Neuronal stem cell (in vitro differentiated cells): ENCODE results near the gene SLC12A4.

Experiments used
- DNase-seq: peaks from one replicate; pipeline ENCODE4 v3.0.0-alpha.2; 2013; ENCODE audit warnings: low spot score
- H2AFZ ChIP-seq: one replicate; pipeline ENCODE4 v1.6.1; 2013; ENCODE audit warnings: mild to moderate bottlenecking, low read length, inconsistent platforms
- H2AK5ac ChIP-seq: 2 replicates; pipeline ENCODE4 v1.6.1; 2013; ENCODE audit warnings: low read depth, mild to moderate bottlenecking, inconsistent platforms, low read length, moderate library complexity, mixed read lengths
- H2BK120ac ChIP-seq: 2 replicates; pipeline ENCODE4 v1.6.1; 2013; ENCODE audit warnings: low read depth, mild to moderate bottlenecking, inconsistent platforms, low read length, moderate library complexity, mixed read lengths
- H2BK12ac ChIP-seq: one replicate; pipeline ENCODE4 v1.6.1; 2013; ENCODE audit warnings: low read length, inconsistent platforms
- H2BK15ac ChIP-seq: 2 replicates; pipeline ENCODE4 v1.6.1; 2013; ENCODE audit warnings: mild to moderate bottlenecking, low read length, inconsistent platforms, mixed read lengths
- H2BK5ac ChIP-seq: one replicate; pipeline ENCODE4 v1.6.1; 2013; ENCODE audit warnings: inconsistent platforms, mild to moderate bottlenecking, low read length, moderate library complexity
- H3K14ac ChIP-seq: one replicate; pipeline ENCODE4 v1.6.1; 2013; ENCODE audit warnings: low read length, inconsistent platforms
- H3K18ac ChIP-seq: 2 replicates; pipeline ENCODE4 v1.6.1; 2013; ENCODE audit warnings: low read length, inconsistent platforms
- H3K23ac ChIP-seq: 2 replicates; pipeline ENCODE4 v1.6.1; 2013; ENCODE audit warnings: low read depth, mild to moderate bottlenecking, mixed read lengths, low read length, inconsistent platforms; ENCODE audit not compliant: poor library complexity
- H3K27ac ChIP-seq: replicated peaks from 3 replicates; pipeline ENCODE4 v1.5.1; 2013; ENCODE audit warnings: low read length, inconsistent platforms
- H3K27me3 ChIP-seq, 3 experiments: 2 replicates each; pipeline ENCODE4 v1.6.1; 2013; ENCODE audit warnings: low read length in 3 of 3, mild to moderate bottlenecking in 2 of 3, inconsistent platforms in 1 of 3, low read depth in 1 of 3, mixed read lengths in 1 of 3, moderate library complexity in 1 of 3; ENCODE audit not compliant: control insufficient read depth in 3 of 3, insufficient read depth in 3 of 3
- H3K36me3 ChIP-seq, 2 donors: replicated peaks in 1 of 2; 2 replicates each; pipeline ENCODE4 v1.6.1; 2013; ENCODE audit warnings: low read length in 2 of 2; ENCODE audit not compliant: control insufficient read depth in 2 of 2, insufficient read depth in 2 of 2
- H3K4ac ChIP-seq: 2 replicates; pipeline ENCODE4 v1.6.1; 2013; ENCODE audit warnings: inconsistent platforms, mild to moderate bottlenecking, low read length, moderate library complexity
- H3K4me1 ChIP-seq, 2 donors: 1 replicate in 1 of 2; 2 replicates in 1 of 2; pipeline ENCODE4 v1.6.1; 2013; ENCODE audit warnings: low read length in 2 of 2, low read depth in 1 of 2; ENCODE audit not compliant: control insufficient read depth in 2 of 2, insufficient read depth in 1 of 2
- H3K4me2 ChIP-seq: one replicate; pipeline ENCODE4 v1.6.1; 2013; ENCODE audit warnings: mild to moderate bottlenecking, low read length, inconsistent platforms; ENCODE audit not compliant: insufficient read depth, poor library complexity, severe bottlenecking
- H3K4me3 ChIP-seq, 2 donors: 2 replicates each; pipeline ENCODE4 v1.5.1; 2013; ENCODE audit warnings: low read length in 2 of 2, mild to moderate bottlenecking in 2 of 2, inconsistent platforms in 1 of 2, moderate library complexity in 1 of 2
- H3K79me1 ChIP-seq: one replicate; pipeline ENCODE4 v1.6.1; 2013; ENCODE audit warnings: low read depth, mild to moderate bottlenecking, inconsistent platforms, low read length, moderate library complexity
- H3K9ac ChIP-seq: one replicate; pipeline ENCODE4 v1.6.1; 2013; ENCODE audit warnings: mild to moderate bottlenecking, low read depth, low read length, inconsistent platforms; ENCODE audit not compliant: poor library complexity
- H3K9me3 ChIP-seq, 2 donors: replicated peaks in 1 of 2; 2 replicates each; pipeline versions ENCODE3 to v1.6.1; 2013; ENCODE audit warnings: low read length in 2 of 2, mild to moderate bottlenecking in 2 of 2, inconsistent platforms in 1 of 2, low read depth in 1 of 2, mixed read lengths in 1 of 2, moderate library complexity in 1 of 2; ENCODE audit not compliant: control insufficient read depth in 2 of 2, insufficient read depth in 1 of 2
- H4K8ac ChIP-seq: one replicate; pipeline ENCODE4 v1.6.1; 2013; ENCODE audit warnings: low read depth, mild to moderate bottlenecking, inconsistent platforms, low read length, moderate library complexity
- H4K91ac ChIP-seq: one replicate; pipeline ENCODE4 v1.6.1; 2013; ENCODE audit warnings: low read length, low read depth, mild to moderate bottlenecking, inconsistent platforms; ENCODE audit not compliant: poor library complexity
- WGBS, 2 donors: extraction: QIAGEN DNeasy Blood & Tissue Kit; methylation state at CpG; one replicate each; pipeline ENCODE4 v1.1.7; 2013; ENCODE audit warnings: missing lambda C conversion rate in 2 of 2, mixed read lengths in 1 of 2; ENCODE audit not compliant: insufficient read length in 2 of 2, insufficient replicate concordance in 1 of 2; ENCODE audit errors: extremely low coverage in 2 of 2; 5-methylcytosine and 5-hydroxymethylcytosine counted together

SLC12A4 gene

GRCh38 chr16:67934306-67935100, 33.9 kb downstream of the SLC12A4 start:
- H3K4me2 ChIP-seq = peak overlapping the region; percentile 98
- no CpG with 5 or more reads among the region's 13 CpGs for WGBS, 2 donors

GRCh38 chr16:67933805-67934204, 34.6 kb downstream of the SLC12A4 start:
- Histone ChIP-seq H2BK12ac (no peak overlapping the region), H3K36me3 (peaks cover 7 to 37% of the 10 kb centered on the region in 2 donors), H2AK5ac (no peak overlapping the region), H2BK120ac (no peak overlapping the region), H3K27ac (no peak overlapping the region), H2AFZ (no peak overlapping the region), H3K9ac (no peak overlapping the region), H4K91ac (no peak overlapping the region), H2BK15ac (no peak overlapping the region), H3K27me3 (peaks cover 0 to 4% (median 0%) of the 10 kb centered on the region in 3 experiments), H3K79me1 (no peaks in the 10 kb centered on the region), H4K8ac (no peak overlapping the region), H3K14ac (no peak overlapping the region), H3K4me3 (no peak overlapping the region), H3K4ac (no peak overlapping the region), H3K4me2 (no peak overlapping the region), H3K18ac (no peak overlapping the region), H2BK5ac (no peak overlapping the region), H3K23ac (no peak overlapping the region), H3K9me3 (no peaks in the 10 kb centered on the region), H3K4me1 (peaks cover 11 to 17% of the 10 kb centered on the region in 2 donors)
- WGBS, 2 donors = no CpG with 5 or more reads among the region's 7 CpGs
- DNase-seq = no peak

More at GRCh38 chr16:67934306-67935100, 33.9 kb downstream of the SLC12A4 start:
- Histone ChIP-seq H3K36me3 (peaks cover 5 to 31% of the 10 kb centered on the region in 2 donors), H2BK5ac (peak overlapping the region; percentile 62), H4K91ac (no peak overlapping the region), H2AFZ (peak overlapping the region; percentile 97), H4K8ac (no peak overlapping the region), H2BK15ac (no peak overlapping the region), H3K9me3 (no peaks in the 10 kb centered on the region), H2AK5ac (peak overlapping the region; percentile 32), H3K18ac (no peak overlapping the region), H3K23ac (no peak overlapping the region), H3K79me1 (peaks cover 1% of the 10 kb centered on the region), H2BK120ac (peak overlapping the region; percentile 24), H3K14ac (no peak overlapping the region), H3K9ac (no peak overlapping the region), H3K4me3 (peak overlapping the region in 1 of 2 donors; percentile 97), H3K27ac (no peak overlapping the region), H3K4ac (no peak overlapping the region), H3K27me3 (peaks cover 0 to 4% (median 0%) of the 10 kb centered on the region in 3 experiments), H2BK12ac (no peak overlapping the region), H3K4me1 (peaks cover 11 to 17% of the 10 kb centered on the region in 2 donors)
- DNase-seq = no peak

GRCh38 chr16:67932462-67932840, 36.0 kb downstream of the SLC12A4 start:
- peaks cover 0 to 4% (median 0%) of the 10 kb centered on the region in 3 experiments for H3K27me3 ChIP-seq
- H2BK15ac ChIP-seq = no peak overlapping the region
- H2BK5ac ChIP-seq = no peak overlapping the region
- peaks cover 0 to 1% of the 10 kb centered on the region in 2 donors for H3K9me3 ChIP-seq
- no peak overlapping the region for H3K23ac ChIP-seq
- no peak for DNase-seq
- no peak overlapping the region for H3K18ac ChIP-seq
- WGBS, 2 donors = no CpG with 5 or more reads among the region's 4 CpGs
- no peak overlapping the region for H3K4ac ChIP-seq
- H3K9ac ChIP-seq = no peak overlapping the region
- peaks cover 12 to 51% of the 10 kb centered on the region in 2 donors for H3K36me3 ChIP-seq
- no peak overlapping the region for H4K91ac ChIP-seq
- no peak overlapping the region for H3K27ac ChIP-seq
- H3K79me1 ChIP-seq = no peaks in the 10 kb centered on the region
- no peak overlapping the region for H2AFZ ChIP-seq
- H4K8ac ChIP-seq = no peak overlapping the region
- H3K4me3 ChIP-seq = peak overlapping the region in 1 of 2 donors; percentile 28
- no peak overlapping the region for H3K4me2 ChIP-seq
- no peak overlapping the region for H3K14ac ChIP-seq
- no peak overlapping the region for H2AK5ac ChIP-seq
- H3K4me1 ChIP-seq = peaks cover 11 to 17% of the 10 kb centered on the region in 2 donors
- H2BK120ac ChIP-seq = no peak overlapping the region
- no peak overlapping the region for H2BK12ac ChIP-seq

- H2BK5ac ChIP-seq = no peak within 1 kb of the TSS
- no peak within 1 kb of the TSS for H3K4me2 ChIP-seq
- peak within 1 kb of the TSS in 1 of 2 donors; percentile 61 for H3K4me3 ChIP-seq
- H4K91ac ChIP-seq = no peak within 1 kb of the TSS
- H2BK12ac ChIP-seq = no peak within 1 kb of the TSS
- peaks cover 15 to 56% of the 10 kb centered on the region in 2 donors for H3K36me3 ChIP-seq
- H4K8ac ChIP-seq = no peak within 1 kb of the TSS
- H3K4ac ChIP-seq = no peak within 1 kb of the TSS
- peaks cover 6 to 13% of the 10 kb centered on the region in 2 donors for H3K4me1 ChIP-seq
- no peaks in the 10 kb centered on the region for H3K79me1 ChIP-seq
- WGBS, 2 donors = no CpG with 5 or more reads among the region's 15 CpGs
- no peak within 1 kb of the TSS for H2BK15ac ChIP-seq
- no peak within 1 kb of the TSS for H3K18ac ChIP-seq
- H3K9ac ChIP-seq = no peak within 1 kb of the TSS
- peaks cover 0 to 4% (median 0%) of the 10 kb centered on the region in 3 experiments for H3K27me3 ChIP-seq
- no peak within 1 kb of the TSS for H2AK5ac ChIP-seq
- no peak for DNase-seq
- H3K14ac ChIP-seq = no peak within 1 kb of the TSS
- peak within 1 kb of the TSS; percentile 52 for H3K23ac ChIP-seq
- H3K27ac ChIP-seq = no peak within 1 kb of the TSS
- peaks cover 0 to 2% of the 10 kb centered on the region in 2 donors for H3K9me3 ChIP-seq
- no peak within 1 kb of the TSS for H2BK120ac ChIP-seq
- H2AFZ ChIP-seq = no peak within 1 kb of the TSS
Observed at GRCh38 chr16:67931712-67932461, 36.5 kb downstream of the SLC12A4 start, which contains the start of gene CTRL. Gene CTRL, minus strand, starts transcription at chr16:67931862. Its CDS starts 10 bp downstream, at chr16:67931852.
